CD1c-positive myeloid dendritic cell (primary cell): ENCODE measurements around the gene FHAD1.

Experiments
- DNase-seq: peaks from one replicate; pipeline ENCODE4 v3.0.0-alpha.2; 2016; ENCODE audit errors: extremely low spot score

Gene FHAD1

GRCh38 chr1:15325375-15326085, 78.5 kb downstream of the FHAD1 start:
- DNase-seq = no peak

GRCh38 chr1:15326691-15327588, 79.9 kb downstream of the FHAD1 start:
- DNase-seq = no peak

- DNase-seq = peak; percentile 92
Observed at GRCh38 chr1:15328351-15329103, 81.5 kb downstream of the FHAD1 start.

GRCh38 chr1:15329104-15329820, 82.2 kb downstream of the FHAD1 start:
- DNase-seq = peak; percentile 78

- DNase-seq = no peak
Observed at GRCh38 chr1:15330028-15330427, 83.0 kb downstream of the FHAD1 start.

GRCh38 chr1:15331180-15331579, 84.2 kb downstream of the FHAD1 start:
- no peak for DNase-seq

- DNase-seq = no peak
Observed at GRCh38 chr1:15331734-15332133, 84.7 kb downstream of the FHAD1 start.

- no peak for DNase-seq
Observed at GRCh38 chr1:15332525-15332924, 85.5 kb downstream of the FHAD1 start.

GRCh38 chr1:15332952-15333715, 86.1 kb downstream of the FHAD1 start:
- peak; percentile 60 for DNase-seq

GRCh38 chr1:15334995-15335394, 88.0 kb downstream of the FHAD1 start:
- DNase-seq = no peak

- no peak for DNase-seq
Observed at GRCh38 chr1:15336866-15337265, 89.8 kb downstream of the FHAD1 start.

GRCh38 chr1:15337656-15338402, 90.8 kb downstream of the FHAD1 start:
- peak; percentile 47 for DNase-seq

- no peak for DNase-seq
Observed at GRCh38 chr1:15339570-15339969, 92.5 kb downstream of the FHAD1 start.

GRCh38 chr1:15341228-15341627, 94.2 kb downstream of the FHAD1 start:
- no peak for DNase-seq

- DNase-seq = peak; percentile 76
Observed at GRCh38 chr1:15341634-15342407, 94.8 kb downstream of the FHAD1 start.

- no peak for DNase-seq
Observed at GRCh38 chr1:15342408-15342967, 95.5 kb downstream of the FHAD1 start.

- no peak for DNase-seq
Observed at GRCh38 chr1:15343099-15343498, 96.1 kb downstream of the FHAD1 start.

- no peak for DNase-seq
Observed at GRCh38 chr1:15343729-15344128, 96.7 kb downstream of the FHAD1 start.

GRCh38 chr1:15344380-15344779, 97.4 kb downstream of the FHAD1 start:
- DNase-seq = no peak
